GM18861 (cell line): Measurements from ENCODE around the gene IRAK3.

Source experiments
- ATAC-seq: cut with Tn5 transposase; IDR thresholded peaks from one replicate; pipeline ENCODE4 v1.9.1; 2021; ENCODE audit not compliant: unreplicated experiment

Gene IRAK3

DNA sequence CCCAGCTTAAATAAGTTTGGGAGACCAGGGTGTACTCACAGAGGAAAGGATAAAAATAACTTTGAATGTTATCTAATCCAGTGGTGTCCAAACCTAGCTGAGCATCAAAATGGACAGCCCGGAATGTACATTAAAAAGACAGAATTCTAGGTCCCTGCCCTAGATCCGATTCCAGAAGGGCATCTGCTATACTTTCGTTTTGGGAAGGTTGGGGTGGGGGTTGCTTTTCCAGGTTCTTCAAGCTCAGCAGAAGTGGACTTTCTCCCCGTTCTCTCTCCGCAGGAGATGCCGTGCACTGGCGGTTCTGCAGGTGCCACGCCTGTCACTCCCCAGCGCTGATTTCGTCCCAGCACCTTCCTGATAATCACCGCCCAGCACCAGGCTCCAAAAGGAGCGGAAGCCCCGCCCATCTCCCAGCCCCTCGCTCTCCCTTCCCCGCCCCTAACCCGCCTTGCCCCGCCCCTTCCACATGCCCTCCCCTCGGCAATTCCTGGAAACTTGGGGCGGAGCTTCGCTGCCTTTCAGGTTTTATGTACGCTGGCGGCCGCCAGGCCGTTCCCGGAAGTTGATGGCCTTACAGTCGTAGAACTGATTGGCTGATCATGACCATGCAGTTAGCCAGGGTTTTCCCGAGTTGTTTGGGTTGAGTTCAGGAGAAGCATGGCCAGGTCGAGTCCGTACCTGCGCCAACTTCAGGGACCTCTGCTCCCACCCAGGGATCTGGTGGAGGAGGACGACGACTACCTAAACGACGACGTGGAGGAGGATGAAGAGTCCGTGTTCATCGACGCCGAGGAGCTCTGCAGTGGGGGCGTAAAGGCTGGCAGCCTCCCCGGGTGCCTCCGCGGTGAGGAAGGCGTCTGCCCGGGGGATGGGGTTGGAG lies 113.2 kb downstream of the IRAK3 start, which contains the start of gene HELB:
Gene HELB, plus strand, starts transcription at position 550 of the 883 bp plus-strand sequence. Its CDS starts 111 bp downstream, at position 661.
- ATAC-seq = peak; percentile 87

DNA sequence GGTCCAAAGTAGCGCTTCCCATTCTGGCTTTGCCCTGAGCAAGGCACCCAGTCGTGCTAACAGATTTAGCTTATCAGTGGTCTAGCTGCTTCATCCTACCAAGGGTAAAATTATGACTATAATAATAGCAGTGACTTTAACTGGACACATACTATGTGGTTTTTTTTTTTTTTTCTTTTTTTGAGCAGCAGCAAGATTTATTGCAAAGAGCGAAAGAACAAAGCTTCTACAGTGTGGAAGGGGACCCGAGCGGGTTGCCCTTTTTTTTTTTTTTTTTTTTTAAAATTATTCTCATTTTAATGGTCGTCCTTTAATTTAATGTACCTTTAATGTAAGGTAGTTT lies 113.8 kb downstream of the IRAK3 start:
- no peak for ATAC-seq

- ATAC-seq = peak; percentile 33
These were observed 114.3 kb downstream of the IRAK3 start for GRCh38 chr12:66303316-66303804.
